HG02642 (cell line): ENCODE data around the gene UQCRQ.

Source experiments
- ATAC-seq: cut with Tn5 transposase; IDR thresholded peaks from one replicate; pipeline ENCODE4 v1.9.1; 2021; ENCODE audit warnings: mild to moderate bottlenecking; ENCODE audit not compliant: unreplicated experiment, poor library complexity

The UQCRQ gene

GRCh38 chr5:132866342-132867045, at the start of gene UQCRQ, which contains the start of gene GDF9:
UQCRQ (plus strand) TSS chr5:132866642; CDS start chr5:132866882, 240 bp downstream.
GDF9 (minus strand) TSS chr5:132866469; CDS start chr5:132864533, 1,936 bp downstream.
- ATAC-seq, result peak; percentile 98

GRCh38 chr5:132817011-132817410, 49.4 kb upstream of the UQCRQ start:
- ATAC-seq, result no peak

- no peak for ATAC-seq
These were observed 47.0 kb upstream of the UQCRQ start for GRCh38 chr5:132819468-132819867.

- ATAC-seq, result peak; percentile 83
These were observed 46.2 kb upstream of the UQCRQ start for GRCh38 chr5:132820162-132820754.

GRCh38 chr5:132821350-132821749, 45.1 kb upstream of the UQCRQ start:
- ATAC-seq, result no peak

GRCh38 chr5:132821791-132822190, 44.7 kb upstream of the UQCRQ start:
- ATAC-seq, result no peak

GRCh38 chr5:132822650-132823480, 43.6 kb upstream of the UQCRQ start:
- ATAC-seq, result no peak

- no peak for ATAC-seq
These were observed 42.9 kb upstream of the UQCRQ start for GRCh38 chr5:132823481-132824050.

- no peak for ATAC-seq
These were observed 42.0 kb upstream of the UQCRQ start for GRCh38 chr5:132824426-132824825.

- no peak for ATAC-seq
These were observed 41.2 kb upstream of the UQCRQ start for GRCh38 chr5:132825033-132825833.

GRCh38 chr5:132825834-132826391, 40.5 kb upstream of the UQCRQ start:
- ATAC-seq, result no peak

- no peak for ATAC-seq
These were observed 39.9 kb upstream of the UQCRQ start for GRCh38 chr5:132826424-132827082.

- ATAC-seq, result no peak
These were observed 38.3 kb upstream of the UQCRQ start for GRCh38 chr5:132827943-132828673.

- ATAC-seq, result no peak
These were observed 37.5 kb upstream of the UQCRQ start for GRCh38 chr5:132828846-132829494.

GRCh38 chr5:132829742-132830435, 36.6 kb upstream of the UQCRQ start:
- ATAC-seq, result peak; percentile 77

- peak; percentile 67 for ATAC-seq
These were observed 35.9 kb upstream of the UQCRQ start, which contains the start of gene SHROOM1 for GRCh38 chr5:132830436-132831094. SHROOM1 (minus strand) TSS chr5:132830647; CDS start chr5:132826140, 4,507 bp downstream.
